ENCODE measurements around the gene CEMIP. TPM values are rescaled to one million over a fixed set of nuclear protein-coding genes. Genes with fewer than 3 reads are reported as not detected.

Gene CEMIP
- total RNA-seq, 1 donor from 2014 or later, result 0.83 TPM

DNA sequence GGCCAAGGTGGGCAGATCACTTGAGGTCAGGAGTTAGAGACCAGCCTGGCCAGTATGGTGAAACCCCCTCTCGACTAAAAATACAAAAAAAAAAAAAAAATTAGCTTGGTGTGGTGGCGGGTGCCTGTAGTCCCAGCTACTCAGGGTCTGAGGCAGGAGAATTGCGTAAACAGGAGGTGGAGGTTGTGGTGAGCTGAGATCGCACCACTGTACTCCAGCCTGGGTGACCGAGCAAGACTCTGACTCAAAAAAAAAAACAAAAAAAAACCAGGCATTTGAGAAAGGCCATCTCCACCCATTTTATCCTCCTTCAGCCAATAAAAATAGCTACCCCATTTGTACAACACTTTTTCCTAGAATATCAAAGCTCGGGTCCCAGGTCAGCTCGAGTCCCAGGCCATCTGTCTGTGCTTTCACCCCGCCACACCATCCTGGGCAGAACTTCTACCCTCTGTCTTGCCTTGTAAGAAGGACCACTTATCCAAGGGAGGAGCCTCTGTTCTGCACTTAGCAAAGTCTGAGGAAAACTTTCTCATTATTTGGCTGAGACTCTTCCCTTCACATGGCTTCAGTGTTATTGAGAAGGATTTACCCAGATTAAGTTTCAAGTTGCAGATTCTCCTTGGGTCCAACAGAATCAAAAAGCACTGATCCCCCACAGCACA lies 111.3 kb downstream of the CEMIP start:
- DNase-seq (ENCODE audit: low spot score in 2 of 2, unreplicated experiment in 2 of 2), result no peak
- Mint-ChIP-seq H3K27ac (no peak overlapping the region), H3K36me3 (peaks cover 2% of the 10 kb centered on the region), H3K9me3 (peaks cover 3% of the 10 kb centered on the region), H3K4me1 (peaks cover 8% of the 10 kb centered on the region), H3K27me3 (ENCODE audit: low read depth) (no peaks in the 10 kb centered on the region), H3K4me3 (no peak overlapping the region)
- no peak for TF ChIP-seq CTCF (IDR thresholded peaks at IDR 0.05; ENCODE audit: unreplicated experiment)

DNA sequence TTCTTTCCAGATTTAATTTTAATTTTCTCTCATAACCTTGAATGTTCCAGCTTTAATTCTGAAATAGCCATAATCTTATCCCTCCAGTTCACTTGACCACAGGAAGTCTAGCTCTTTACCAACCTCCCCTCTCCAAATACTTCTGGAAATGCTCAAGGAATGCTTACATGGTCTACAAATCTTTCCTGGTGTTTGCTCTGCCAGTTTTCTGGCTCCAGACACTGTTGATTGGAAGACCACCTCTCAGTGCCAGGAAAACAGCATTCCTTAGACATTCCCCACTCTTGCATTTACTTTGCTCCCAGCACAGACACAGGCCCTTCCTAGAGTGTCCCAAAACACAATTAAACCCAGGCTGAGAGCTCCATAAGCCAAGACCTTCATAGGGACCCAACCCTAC lies 111.8 kb downstream of the CEMIP start:
- DNase-seq (ENCODE audit: low spot score in 2 of 2, unreplicated experiment in 2 of 2), result no peak

GRCh38 chr15:80892414-80892813 lies 113.2 kb downstream of the CEMIP start:
- no peak overlapping the region for H3K4me3 Mint-ChIP-seq
- no peak for DNase-seq (ENCODE audit: low spot score in 2 of 2, unreplicated experiment in 2 of 2)
- no peak overlapping the region for H3K27ac Mint-ChIP-seq
- H3K36me3 Mint-ChIP-seq, result peaks cover 10% of the 10 kb centered on the region
- no peak for TF ChIP-seq CTCF (IDR thresholded peaks at IDR 0.05; ENCODE audit: unreplicated experiment)
- H3K4me1 Mint-ChIP-seq, result peaks cover 4% of the 10 kb centered on the region
- peaks cover 14% of the 10 kb centered on the region for H3K9me3 Mint-ChIP-seq
- H3K27me3 Mint-ChIP-seq (ENCODE audit: low read depth), result no peaks in the 10 kb centered on the region

More for the DNA sequence above, 111.8 kb downstream of the CEMIP start:
- Mint-ChIP-seq H3K27ac (no peak overlapping the region), H3K36me3 (peaks cover 7% of the 10 kb centered on the region), H3K27me3 (ENCODE audit: low read depth) (no peaks in the 10 kb centered on the region), H3K4me1 (peaks cover 8% of the 10 kb centered on the region), H3K4me3 (no peak overlapping the region), H3K9me3 (peaks cover 8% of the 10 kb centered on the region)
- TF ChIP-seq CTCF (IDR thresholded peaks at IDR 0.05; ENCODE audit: unreplicated experiment), result no peak

DNA sequence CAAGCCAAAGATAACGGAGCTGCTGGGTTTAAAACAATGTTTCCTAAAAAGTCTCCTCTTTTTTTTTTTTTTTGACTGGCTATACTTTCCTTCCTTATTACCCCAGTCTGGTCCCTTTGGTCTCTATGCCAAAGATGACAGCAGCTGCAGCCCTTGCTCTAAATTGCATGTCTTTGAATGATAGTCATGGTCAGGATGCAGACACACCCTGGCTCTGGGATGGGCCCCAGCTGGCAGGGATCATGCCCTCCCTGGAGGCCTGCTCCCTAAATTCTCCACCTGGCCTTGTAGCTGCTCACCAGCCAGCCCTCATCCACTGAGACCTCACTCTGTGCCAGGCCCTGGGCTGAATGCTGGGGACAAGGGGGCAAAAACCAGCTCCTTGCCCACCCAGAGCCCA lies 114.6 kb downstream of the CEMIP start:
- Mint-ChIP-seq H3K27me3 (ENCODE audit: low read depth) (no peaks in the 10 kb centered on the region), H3K4me3 (no peak overlapping the region), H3K9me3 (peaks cover 14% of the 10 kb centered on the region), H3K27ac (no peak overlapping the region), H3K36me3 (peaks cover 10% of the 10 kb centered on the region), H3K4me1 (peaks cover 4% of the 10 kb centered on the region)
- no peak for DNase-seq (ENCODE audit: low spot score in 2 of 2, unreplicated experiment in 2 of 2)
- no peak for TF ChIP-seq CTCF (IDR thresholded peaks at IDR 0.05; ENCODE audit: unreplicated experiment)

- no peak for DNase-seq (ENCODE audit: low spot score in 2 of 2, unreplicated experiment in 2 of 2)
- Mint-ChIP-seq H3K27ac (no peak overlapping the region), H3K4me1 (peaks cover 4% of the 10 kb centered on the region), H3K9me3 (peaks cover 14% of the 10 kb centered on the region), H3K27me3 (ENCODE audit: low read depth) (no peaks in the 10 kb centered on the region), H3K4me3 (no peak overlapping the region), H3K36me3 (peaks cover 10% of the 10 kb centered on the region)
- TF ChIP-seq CTCF (IDR thresholded peaks at IDR 0.05; ENCODE audit: unreplicated experiment), result no peak
Observed at GRCh38 chr15:80895091-80895490, 115.9 kb downstream of the CEMIP start.
